Bone marrow (tissue), 2 donors: ENCODE results near the gene TBC1D8.
A peak's percentile ranks its signal among the peaks of the same experiment; 100 is the strongest.

ENCODE experiments used
- DNase-seq, 2 donors: peaks; one replicate each; lab custom pipeline; 2025; lab: John Stamatoyannopoulos, UW

Gene TBC1D8

DNA sequence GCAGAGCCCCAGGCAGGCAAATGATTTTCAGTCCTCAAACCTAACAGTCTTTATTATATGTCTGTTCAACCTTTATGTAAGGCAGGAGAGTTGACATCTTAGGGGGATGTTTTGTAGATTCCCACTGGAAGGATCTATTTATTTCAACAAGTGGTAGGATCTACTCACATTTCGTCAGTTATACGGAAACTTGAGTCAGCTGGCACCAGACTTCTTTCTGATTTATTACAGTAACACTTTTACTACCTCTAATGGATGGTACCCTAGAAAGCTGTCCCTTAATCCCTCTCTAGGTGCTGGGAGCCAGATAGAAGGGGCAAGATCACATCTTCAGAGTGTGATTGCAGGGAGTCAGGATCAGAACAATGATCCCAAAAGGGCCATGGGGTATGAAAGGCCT, 151.2 kb downstream of the TBC1D8 start:
- DNase-seq, result no peak

DNA sequence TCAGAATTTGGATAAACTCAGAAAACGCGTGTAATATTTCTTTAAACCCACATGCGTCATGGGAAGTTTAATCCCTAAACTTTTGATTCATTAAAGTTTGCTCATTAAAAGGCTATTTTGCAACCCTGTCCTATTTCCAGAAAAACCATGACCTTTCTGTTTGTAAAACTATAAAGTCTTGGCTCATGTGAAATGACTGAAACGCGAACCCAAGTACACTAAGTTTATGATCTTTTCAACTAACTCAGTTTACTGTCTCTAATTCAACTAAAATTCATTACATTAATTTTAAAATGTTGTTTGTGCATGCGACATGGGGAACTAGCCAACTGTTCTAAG, 153.0 kb downstream of the TBC1D8 start:
- DNase-seq, result no peak

DNA sequence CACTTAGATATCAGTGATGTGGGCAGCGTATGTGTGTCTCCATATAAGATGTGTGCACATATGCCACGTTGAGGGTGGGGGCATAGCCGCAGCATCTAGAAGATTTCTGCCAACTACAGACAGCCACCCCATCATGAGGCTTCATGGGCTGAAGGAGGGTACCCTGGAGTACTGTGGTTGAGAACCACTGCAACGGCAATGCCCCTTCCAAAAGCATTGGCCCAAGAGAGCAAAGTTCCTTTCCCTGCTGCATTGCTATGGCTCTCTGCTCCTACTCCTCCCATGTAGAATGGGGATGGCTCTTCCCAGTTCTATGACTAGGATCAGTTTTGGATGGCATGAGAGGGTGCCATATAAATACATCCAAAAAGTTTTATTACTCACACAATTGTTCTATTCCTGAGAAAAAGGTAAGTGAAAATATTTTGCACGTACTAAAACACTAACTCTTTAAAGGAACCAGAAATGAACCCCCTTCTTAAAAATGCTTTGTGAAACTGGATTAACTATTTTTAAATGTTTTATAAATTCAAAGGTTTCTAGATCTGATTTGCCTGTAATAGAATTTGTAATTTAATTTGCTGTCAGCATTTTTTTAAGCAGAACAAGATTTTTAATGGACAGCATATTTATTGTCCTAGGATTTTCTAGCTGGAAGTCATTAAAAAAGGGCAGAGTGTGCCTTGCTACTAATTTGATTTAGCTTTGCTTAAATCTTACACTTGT, 153.5 kb downstream of the TBC1D8 start:
- no peak for DNase-seq

DNA sequence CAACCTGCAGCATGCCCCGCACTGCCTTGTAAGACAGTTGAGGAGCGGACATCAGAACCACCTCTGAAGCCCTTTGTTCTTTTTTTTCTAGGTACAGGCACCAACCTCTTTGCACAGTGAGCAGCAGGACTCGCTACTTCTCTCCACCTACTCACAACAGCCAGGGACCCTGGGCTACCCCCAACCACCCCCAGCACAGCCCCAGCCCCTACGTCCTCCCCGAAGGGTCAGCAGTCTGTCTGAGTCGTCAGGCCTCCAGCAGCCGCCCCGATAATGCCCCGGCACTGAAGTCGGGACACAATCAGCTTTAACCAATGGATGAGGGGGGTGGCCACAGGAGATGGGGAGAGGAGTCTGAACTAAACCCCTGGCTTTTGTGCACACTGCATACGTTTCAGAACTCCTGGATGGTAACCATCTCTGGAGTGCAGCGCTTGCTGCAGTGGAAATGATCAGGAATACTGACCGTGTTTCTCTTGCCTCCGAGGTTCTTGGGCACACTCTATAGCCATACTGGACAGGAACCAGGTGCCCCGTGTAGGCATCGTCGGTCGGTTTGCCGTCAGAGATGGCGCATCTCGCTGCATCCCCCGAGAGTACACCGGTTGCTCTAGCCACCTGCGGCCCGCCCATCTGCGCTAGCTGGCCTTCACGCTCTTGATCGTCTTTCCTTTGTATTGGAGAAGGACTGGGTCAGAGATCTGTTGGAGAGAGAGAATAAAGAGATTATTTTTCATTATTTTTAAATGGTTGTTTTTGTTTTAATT, 155.7 kb downstream of the TBC1D8 start:
- no peak for DNase-seq

DNA sequence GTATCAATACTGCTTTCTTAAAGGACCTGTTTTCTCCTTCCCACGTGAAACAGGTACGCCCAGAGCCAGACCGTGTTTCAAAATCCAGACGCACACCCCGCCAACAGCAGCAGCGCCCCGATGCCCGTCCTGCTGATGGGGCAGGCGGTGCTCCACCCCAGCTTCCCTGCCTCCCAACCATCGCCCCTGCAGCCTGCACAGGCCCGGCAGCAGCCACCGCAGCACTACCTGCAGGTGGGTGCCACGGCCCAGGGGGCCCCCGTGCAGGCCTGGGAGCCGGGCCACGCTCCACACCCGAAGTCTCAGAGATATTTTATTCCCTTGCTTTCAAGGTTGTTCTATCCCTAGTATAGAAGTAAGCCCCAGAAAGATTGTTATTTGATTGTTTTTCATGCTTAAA, 157.9 kb downstream of the TBC1D8 start:
- no peak for DNase-seq

DNA sequence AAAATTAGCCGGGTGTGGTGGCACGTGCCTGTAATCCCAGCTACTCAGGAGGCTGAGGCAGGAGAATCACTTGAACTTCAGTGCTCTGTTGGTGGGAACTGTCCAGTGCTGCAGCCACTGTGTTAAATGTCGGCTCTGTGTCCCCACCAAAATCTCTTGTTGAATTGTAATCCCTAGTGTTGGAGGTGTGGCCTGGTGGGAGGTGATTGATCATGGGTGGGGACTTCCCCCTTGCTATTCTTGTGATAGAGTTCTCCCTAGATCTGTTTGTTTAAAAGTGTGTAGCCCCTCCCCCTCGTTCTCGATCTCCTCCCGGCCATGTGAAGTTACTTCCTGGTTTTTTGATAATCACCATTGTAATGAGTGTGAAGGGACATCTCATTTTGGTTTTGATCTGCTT, 158.9 kb downstream of the TBC1D8 start:
- DNase-seq, result no peak

DNA sequence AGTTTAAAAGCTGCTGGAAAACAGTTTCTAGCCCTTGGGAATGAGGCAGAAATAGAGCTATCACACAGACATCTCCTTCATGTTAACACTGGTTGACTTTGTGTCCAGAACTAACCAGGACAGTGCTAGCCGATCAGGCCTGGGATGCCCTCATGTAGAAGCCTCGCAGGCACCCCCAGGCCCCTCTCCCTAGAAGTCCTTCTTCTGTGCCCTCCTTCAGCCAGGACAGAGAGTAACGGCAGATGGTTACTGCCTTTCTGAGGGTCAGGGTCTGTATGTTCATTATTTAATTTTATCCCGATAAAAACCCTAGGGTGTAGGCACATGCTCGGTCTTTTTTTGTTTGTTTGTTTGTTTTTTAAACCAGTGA, 159.8 kb downstream of the TBC1D8 start:
- no peak for DNase-seq

DNA sequence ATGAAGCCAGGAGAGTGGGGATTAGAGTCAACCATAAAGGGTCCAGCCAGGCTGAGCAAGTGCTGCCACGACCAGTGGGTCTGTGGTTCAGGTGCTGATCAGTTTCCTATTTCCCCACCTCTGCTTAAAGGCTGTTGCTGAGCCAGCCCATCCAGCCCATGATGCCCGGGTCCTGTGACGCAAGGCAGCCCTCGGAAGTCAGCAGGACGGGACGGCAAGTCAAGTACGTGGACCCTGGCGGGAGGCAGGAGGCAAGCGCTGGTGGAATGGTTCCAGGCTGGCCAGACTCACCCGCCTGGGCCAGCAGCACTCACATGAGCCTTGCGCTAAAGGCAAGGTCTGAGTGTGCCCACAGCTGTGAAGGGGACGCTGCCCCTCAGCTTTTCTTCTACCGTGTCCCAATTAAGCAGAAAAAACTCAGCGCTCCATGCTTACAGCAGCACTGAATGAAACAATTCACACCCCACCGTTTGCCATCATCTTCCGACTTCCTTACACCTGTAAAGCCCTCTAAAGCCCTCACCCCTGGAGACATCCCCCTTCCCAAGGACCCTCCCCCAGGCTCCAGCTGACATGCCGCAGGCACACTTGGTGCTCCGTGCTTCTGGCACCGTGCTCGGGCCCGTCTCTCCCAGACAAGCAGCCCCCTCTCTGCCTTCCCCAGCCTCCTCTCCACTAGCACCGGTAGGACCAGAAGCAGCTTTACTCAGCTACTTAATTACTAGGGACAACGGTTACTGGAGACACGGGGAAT, 160.4 kb downstream of the TBC1D8 start:
- no peak for DNase-seq

DNA sequence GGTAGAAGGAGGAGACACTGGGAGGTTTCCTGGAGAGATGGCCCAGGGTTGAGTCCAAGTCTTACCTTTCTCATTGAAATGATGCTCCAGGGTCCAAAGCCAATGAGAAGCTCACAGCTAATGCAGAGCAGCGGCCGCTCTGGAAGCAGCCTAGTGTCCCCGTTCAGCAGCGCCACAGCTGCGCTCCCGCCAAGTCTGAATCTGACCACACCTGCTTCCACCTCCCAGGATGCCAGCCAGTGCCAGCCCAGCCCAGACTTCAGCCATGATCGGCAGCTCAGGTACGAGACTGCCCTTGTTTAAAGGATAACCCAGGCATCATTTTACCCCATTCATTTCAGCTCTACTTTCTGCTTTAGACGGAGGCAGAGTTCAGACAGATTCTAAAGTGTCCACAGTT, 161.0 kb downstream of the TBC1D8 start:
- DNase-seq, result no peak

DNA sequence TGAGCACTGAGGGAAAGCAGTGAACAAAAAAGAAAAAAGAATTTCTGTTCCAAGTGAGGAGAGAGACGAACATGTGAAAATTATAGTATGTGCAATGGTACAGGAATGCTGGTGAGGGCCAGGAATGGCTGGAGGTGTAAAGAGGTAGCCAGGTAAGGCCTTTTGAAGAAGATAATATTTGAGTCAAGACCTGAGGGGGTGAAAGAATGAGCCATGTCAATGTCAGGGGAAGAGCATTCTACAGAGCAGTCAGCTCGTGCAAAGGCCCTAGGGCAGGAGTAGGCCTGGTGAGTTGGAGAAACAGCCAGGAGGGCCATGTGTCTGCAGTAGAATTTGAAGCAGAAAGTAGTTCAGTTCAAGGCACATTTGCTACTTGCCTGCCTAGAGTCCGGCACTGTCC, 161.5 kb downstream of the TBC1D8 start:
- DNase-seq, result no peak

DNA sequence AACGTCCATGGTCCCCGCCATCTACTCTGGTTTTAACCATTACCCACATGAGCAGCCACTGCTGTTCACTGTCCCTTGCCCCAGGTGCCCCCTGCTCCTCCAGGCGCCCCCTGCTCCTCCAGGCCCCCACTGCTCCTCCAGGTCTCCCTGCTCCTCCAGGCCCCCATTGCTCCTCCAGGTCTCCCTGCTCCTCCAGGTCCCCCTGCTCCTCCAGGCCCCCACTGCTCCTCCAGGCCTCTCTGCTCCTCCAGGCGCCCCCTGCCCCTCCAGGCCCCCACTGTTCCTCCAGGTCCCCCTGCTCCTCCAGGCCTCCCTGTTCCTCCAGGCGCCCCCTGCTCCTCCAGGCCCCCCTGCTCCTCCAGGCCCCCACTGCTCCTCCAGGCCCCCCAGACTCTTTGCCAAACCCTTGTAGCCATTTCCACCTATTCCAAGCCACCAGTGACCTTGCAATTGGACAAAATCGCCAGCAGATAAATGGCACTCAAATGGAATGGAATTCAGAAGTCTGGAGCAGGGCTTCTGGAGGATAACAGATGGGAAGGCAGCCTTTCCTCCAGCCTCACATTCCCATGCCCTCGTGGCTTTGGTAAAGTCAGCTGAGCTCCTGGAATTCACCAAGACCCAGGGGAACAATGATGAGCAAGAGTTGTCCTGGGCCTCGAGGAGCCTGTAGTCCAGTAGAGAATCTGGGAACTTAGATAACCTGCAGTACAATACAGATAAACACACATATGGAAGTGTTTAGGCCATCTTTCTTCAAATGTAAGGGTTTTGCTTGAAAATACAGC, 162.4 kb downstream of the TBC1D8 start:
- DNase-seq, result no peak

DNA sequence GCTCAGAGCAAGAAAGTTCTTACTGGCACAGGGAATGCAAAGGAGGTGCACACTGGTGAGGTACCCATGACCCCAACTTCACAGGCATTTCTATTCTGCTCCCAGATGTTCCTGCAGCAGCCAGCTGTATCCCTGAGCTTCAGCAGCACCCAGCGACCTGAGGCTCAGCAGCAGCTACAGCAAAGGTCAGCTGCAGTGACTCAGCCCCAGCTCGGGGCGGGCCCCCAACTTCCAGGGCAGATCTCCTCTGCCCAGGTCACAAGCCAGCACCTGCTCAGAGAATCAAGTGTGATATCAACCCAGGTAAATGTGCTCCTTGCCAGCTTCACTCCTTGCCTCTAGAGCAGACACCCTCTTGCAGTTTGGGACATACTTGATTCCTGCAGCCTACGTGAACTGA, 163.2 kb downstream of the TBC1D8 start:
- DNase-seq, result no peak

DNA sequence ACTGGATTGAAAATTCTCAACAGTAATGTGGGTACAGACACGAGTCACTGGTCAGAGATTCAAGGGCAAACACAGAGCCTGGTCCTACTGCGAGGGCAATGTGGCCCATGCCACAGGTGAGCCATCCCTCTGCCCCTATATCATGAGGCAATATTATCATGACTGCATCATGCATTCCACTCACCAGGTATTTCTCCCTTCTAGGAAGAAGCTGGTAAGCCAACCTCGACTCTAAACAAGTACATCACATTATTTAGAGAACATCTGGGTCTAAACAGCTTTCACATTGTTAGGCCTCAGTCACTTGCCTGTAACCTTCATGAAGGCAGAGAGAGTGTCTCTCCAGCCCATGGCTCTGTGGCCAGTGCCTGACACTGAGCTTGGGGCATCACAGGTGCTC, 163.6 kb downstream of the TBC1D8 start:
- no peak for DNase-seq

DNA sequence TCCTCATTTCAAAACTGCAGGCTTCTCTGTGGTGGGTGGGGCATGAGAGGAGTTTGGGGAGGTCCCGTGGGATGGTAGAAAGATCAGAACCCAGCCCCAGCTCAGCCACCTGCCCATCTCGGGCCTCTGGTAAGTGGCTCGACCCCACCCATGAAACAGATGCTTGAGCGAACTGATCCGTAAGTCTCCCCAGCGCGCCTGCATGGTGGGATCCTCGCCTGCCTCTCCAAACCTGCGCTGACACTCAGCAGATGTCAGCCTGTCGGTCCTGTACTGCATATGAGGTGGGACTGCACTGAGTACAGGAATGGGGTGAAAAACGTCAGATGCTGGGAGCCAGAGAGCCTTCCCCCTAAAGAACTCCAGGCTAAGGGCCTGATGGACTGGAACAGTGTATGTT, 165.0 kb downstream of the TBC1D8 start:
- no peak for DNase-seq

DNA sequence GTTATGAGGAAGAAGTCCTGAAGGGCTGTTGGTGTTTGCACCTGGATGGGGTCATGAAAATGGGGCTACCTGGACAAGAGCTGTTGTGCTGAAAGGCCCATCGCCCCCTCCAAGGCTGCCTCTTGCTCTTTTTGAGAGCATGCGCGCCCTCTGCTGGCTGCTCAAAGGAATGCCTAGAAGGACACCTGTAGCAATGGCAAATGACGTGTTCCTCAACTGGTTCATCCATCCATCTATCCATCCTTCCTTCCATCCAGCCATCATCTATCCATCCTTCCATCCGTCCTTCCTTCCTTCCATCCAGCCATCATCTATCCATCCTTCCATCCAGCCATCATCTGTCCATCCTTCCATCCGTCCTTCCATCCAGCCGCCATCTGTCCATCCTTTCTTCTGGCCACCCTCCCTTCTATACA, 166.3 kb downstream of the TBC1D8 start:
- DNase-seq, result peak; percentile 19 to 20

DNA sequence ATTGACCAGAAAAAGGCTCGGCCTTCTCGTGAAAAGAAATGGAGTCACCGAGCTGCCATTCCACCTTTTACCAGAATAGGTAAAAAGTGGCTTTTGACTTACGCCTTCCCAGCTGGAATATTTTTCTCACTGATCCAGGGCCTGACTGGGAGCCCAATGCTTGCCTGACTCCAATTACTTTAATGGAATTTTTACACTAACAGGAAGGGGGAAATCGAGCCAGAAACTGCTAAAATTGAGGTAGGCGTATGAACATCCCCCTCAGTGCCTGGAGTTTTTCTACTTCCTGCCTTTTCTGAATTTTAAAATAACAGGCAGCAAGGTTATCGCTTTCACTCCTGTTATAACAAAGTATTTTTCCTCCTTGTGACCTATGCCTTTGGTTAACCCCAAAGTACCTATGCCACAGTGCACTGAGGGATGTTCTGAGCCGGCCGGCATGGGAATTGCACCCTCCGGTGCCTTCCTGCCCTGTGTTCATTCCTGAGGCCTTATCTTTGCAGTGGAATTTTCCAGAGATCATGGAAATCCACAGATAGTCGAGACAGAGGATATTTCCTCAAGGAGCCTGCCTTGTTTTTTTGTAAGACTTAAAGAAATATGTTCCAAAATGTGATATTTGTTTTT, 167.4 kb downstream of the TBC1D8 start:
- DNase-seq, result no peak

DNA sequence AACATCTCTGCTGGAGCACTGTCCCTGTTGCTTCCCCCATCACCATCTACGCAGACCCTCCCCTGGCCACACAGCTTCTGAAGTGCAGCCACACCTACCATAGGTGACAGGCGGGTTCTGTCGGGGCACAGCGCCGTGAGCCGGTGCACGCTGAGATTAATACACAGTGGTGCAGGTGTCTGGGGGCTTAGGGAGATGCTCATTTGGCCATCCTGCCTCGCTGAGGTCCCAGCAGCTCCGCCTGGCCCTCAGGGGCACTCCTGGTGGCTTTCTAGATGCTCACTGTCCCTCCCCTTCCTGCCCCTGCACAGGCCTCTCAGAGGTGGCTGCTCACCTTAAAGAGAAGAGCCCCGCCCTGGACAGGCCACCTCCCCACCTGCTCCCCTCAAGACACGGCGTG, 168.0 kb downstream of the TBC1D8 start:
- no peak for DNase-seq

DNA sequence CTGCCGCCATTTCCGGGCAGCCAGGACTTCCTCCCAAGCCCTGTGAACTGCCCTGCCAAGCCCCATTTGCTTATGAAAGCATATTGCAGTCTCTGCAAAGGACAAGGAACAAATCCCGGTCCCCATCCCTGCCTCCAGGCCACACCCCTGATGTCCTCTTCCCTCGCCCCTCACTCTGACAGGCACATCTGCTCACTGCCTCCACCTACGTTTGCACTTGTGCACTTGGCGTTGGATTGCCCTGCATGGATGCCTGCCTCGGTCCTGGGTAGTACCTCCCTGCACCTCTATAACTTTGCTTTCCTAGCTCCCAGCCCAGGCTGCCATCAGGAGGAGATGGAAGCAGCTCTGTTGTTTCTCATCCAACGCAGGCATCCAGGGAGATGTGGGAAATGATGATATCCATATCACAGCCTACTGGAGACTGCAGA, 168.7 kb downstream of the TBC1D8 start:
- DNase-seq, result no peak

DNA sequence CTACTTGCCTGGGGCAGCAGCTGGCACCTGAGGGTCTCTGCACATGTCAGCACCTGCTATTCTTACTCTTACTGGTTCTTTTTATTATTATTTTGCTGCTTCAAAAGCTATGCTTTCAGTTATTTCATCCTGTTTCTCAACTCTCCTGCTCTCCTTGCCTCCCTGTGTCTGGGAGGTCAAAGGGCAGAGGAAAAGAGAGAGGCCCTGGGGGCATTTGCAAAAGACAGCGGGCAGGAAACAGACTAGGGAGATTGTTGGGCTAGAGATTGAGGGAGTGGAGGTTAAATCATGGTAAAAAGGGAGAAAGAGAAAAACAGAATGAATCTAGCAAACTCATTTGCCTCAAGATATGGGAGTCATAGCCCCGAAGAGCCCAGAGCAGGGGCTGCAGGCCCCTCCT, 170.2 kb downstream of the TBC1D8 start:
- DNase-seq, result no peak

DNA sequence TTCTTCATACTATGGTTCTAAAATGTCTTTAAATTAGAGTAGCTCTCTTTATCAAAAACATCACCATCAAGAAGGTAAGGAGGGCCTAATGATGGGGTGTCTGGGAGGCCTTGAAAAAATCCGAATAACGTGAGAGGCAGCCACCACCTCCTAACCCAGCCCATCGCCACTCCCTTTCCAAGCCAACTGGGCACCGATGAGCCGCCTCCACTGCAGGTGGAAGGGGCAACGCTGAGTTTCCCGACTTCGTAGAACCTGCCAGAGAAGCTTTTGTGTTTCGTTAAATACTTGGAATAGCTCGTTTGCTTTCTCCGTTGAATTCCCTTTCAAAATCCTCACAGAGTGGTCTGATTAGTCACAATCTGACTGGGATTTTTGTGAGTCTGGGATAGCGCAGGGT, 171.1 kb downstream of the TBC1D8 start:
- DNase-seq, result no peak

DNA sequence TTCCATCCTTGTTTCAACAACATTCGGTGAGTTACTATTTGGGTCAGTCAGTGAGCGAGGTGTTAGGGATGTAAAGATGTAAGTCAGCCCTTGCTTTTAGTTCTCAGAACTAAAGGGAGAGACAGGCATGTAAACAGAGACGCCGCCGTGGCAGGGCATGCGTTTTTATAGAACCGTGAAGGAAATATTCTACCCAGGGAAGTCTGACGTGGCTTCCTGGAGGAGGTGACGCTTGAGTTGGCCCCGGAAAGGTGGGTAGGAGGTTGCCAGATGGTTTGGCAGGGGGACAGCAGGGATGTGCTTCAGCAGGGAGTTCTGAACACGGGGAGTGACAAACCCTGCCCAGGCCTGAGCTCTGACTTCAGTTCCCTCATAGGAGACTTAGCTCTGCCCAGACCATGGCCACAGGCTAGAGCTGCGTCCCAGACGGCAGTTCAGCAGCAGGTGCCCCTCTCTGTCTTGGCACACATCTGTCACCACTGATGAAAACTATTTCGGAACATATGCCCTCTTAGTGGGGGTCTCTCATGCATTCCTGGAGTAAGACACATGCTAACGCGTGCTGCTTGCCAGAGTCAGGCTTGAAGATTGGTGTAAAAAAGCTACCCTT, 172.5 kb downstream of the TBC1D8 start:
- no peak for DNase-seq
